T47D (cell line): ENCODE measurements around the gene PAK4.
"Not testable (repeated sequence)": the region's sequence is repeated elsewhere in the genome, so short reads cannot be mapped to it uniquely, and the experiment has no call there.

ENCODE experiments used
- DNase-seq, 2 experiments: peaks; one replicate each; pipeline versions ENCODE4 v3.0.0 to v3.0.0-alpha.2; 2011 to 2012; ENCODE audit warnings: low read depth in 1 of 2, low spot score in 1 of 2
- JUND ChIP-seq: IDR thresholded peaks from 2 replicates; pipeline ENCODE4 v1.6.1; 2012; ENCODE audit warnings: low read depth
- in situ Hi-C: cut with HindIII; loops from 2 replicates; pipeline ENCODE4 v1.10.0; 2016; ENCODE audit warnings: low sequenced_read_pairs, low pct_unique_long_range_greater_than_20kb

Gene PAK4

GRCh38 chr19:39139305-39139874 is 13.8 kb downstream of the PAK4 start:
- TF ChIP-seq JUND: no peak
- no peak for DNase-seq
- in situ Hi-C loops: no loop called here

GRCh38 chr19:39139971-39140453 is 14.4 kb downstream of the PAK4 start:
- in situ Hi-C loops: no loop called here
- TF ChIP-seq JUND: no peak
- no peak for DNase-seq

GRCh38 chr19:39140594-39140993 is 15.0 kb downstream of the PAK4 start:
- DNase-seq: no peak
- in situ Hi-C loops: no loop called here
- no peak for TF ChIP-seq JUND

GRCh38 chr19:39141929-39142328 is 16.3 kb downstream of the PAK4 start:
- no peak for TF ChIP-seq JUND
- in situ Hi-C loops: no loop called here
- no peak for DNase-seq

- DNase-seq: no peak
- in situ Hi-C loops: no loop called here
- TF ChIP-seq JUND: no peak
Measured at GRCh38 chr19:39142630-39143029, 17.0 kb downstream of the PAK4 start.

- in situ Hi-C loops, DNase-seq: not testable (repeated sequence)
Measured at GRCh38 chr19:39143757-39144289, 18.2 kb downstream of the PAK4 start.

GRCh38 chr19:39144290-39145071 is 18.9 kb downstream of the PAK4 start:
- in situ Hi-C loops: no loop called here
- no peak for TF ChIP-seq JUND
- no peak for DNase-seq

GRCh38 chr19:39145180-39145953 is 19.8 kb downstream of the PAK4 start:
- DNase-seq: no peak
- TF ChIP-seq JUND: no peak
- in situ Hi-C loops: no loop called here

GRCh38 chr19:39146091-39146490 is 20.5 kb downstream of the PAK4 start:
- in situ Hi-C loops: no loop called here
- TF ChIP-seq JUND: no peak
- DNase-seq: no peak

GRCh38 chr19:39146686-39147450 is 21.3 kb downstream of the PAK4 start:
- no peak for DNase-seq
- in situ Hi-C loops: no loop called here
- no peak for TF ChIP-seq JUND

- TF ChIP-seq JUND: no peak
- in situ Hi-C loops: no loop called here
Measured at GRCh38 chr19:39147480-39147879, 21.9 kb downstream of the PAK4 start.

GRCh38 chr19:39148939-39149529 is 23.4 kb downstream of the PAK4 start:
- DNase-seq: no peak
- in situ Hi-C loops: no loop called here

More at GRCh38 chr19:39147480-39147879, 21.9 kb downstream of the PAK4 start:
- no peak for DNase-seq

More at GRCh38 chr19:39148939-39149529, 23.4 kb downstream of the PAK4 start:
- TF ChIP-seq JUND: no peak
